ENCODE results near the gene DDC.

DDC gene

GRCh38 chr7:50497068-50497642 is 68.0 kb downstream of the DDC start:
- no peak overlapping the region for H3K4me2 ChIP-seq (ENCODE audit: low read length)
- no peaks in the 10 kb centered on the region for H3K79me2 ChIP-seq (ENCODE audit: low read length)
- no peaks in the 10 kb centered on the region for H4K20me1 ChIP-seq (ENCODE audit: insufficient read depth, low read length)
- H3K4me3 ChIP-seq (ENCODE audit: low read length) = no peak overlapping the region
- H3K4me1 ChIP-seq (ENCODE audit: low read length) = no peaks in the 10 kb centered on the region
- no peaks in the 10 kb centered on the region for H3K36me3 ChIP-seq (replicated peaks; ENCODE audit: low read depth, low read length)
- H3K27me3 ChIP-seq (ENCODE audit: low read depth, low read length) = peaks cover 29% of the 10 kb centered on the region
- H3K9me3 ChIP-seq (ENCODE audit: insufficient read depth, low read length) = no peaks in the 10 kb centered on the region
- no peak overlapping the region for H3K9ac ChIP-seq (ENCODE audit: low read length)
- TF ChIP-seq CTCF (IDR thresholded peaks at IDR 0.05; ENCODE audit: low read depth, low read length) = no peak
- TF ChIP-seq EZH2phosphoT487 (IDR thresholded peaks at IDR 0.05; ENCODE audit: low read depth) = no peak
- H3K27ac ChIP-seq (ENCODE audit: low read length) = no peak overlapping the region
- no peak overlapping the region for H2AFZ ChIP-seq (ENCODE audit: low read depth, low read length)

GRCh38 chr7:50496569-50496968 is 68.6 kb downstream of the DDC start:
- no peaks in the 10 kb centered on the region for H3K9me3 ChIP-seq (ENCODE audit: insufficient read depth, low read length)
- H3K27me3 ChIP-seq (ENCODE audit: low read depth, low read length) = peaks cover 29% of the 10 kb centered on the region
- H3K36me3 ChIP-seq (replicated peaks; ENCODE audit: low read depth, low read length) = no peaks in the 10 kb centered on the region
- H2AFZ ChIP-seq (ENCODE audit: low read depth, low read length) = no peak overlapping the region
- TF ChIP-seq CTCF (IDR thresholded peaks at IDR 0.05; ENCODE audit: low read depth, low read length) (no peak), EZH2phosphoT487 (IDR thresholded peaks at IDR 0.05; ENCODE audit: low read depth) (no peak)
- no peaks in the 10 kb centered on the region for H3K4me1 ChIP-seq (ENCODE audit: low read length)
- H3K4me3 ChIP-seq (ENCODE audit: low read length) = no peak overlapping the region
- H3K79me2 ChIP-seq (ENCODE audit: low read length) = no peaks in the 10 kb centered on the region
- no peak overlapping the region for H3K9ac ChIP-seq (ENCODE audit: low read length)
- no peak overlapping the region for H3K27ac ChIP-seq (ENCODE audit: low read length)
- no peaks in the 10 kb centered on the region for H4K20me1 ChIP-seq (ENCODE audit: insufficient read depth, low read length)
- no peak overlapping the region for H3K4me2 ChIP-seq (ENCODE audit: low read length)

- no peaks in the 10 kb centered on the region for H4K20me1 ChIP-seq (ENCODE audit: insufficient read depth, low read length)
- peaks cover 29% of the 10 kb centered on the region for H3K27me3 ChIP-seq (ENCODE audit: low read depth, low read length)
- no peak overlapping the region for H3K9ac ChIP-seq (ENCODE audit: low read length)
- H3K4me3 ChIP-seq (ENCODE audit: low read length) = no peak overlapping the region
- H3K27ac ChIP-seq (ENCODE audit: low read length) = no peak overlapping the region
- no peak overlapping the region for H2AFZ ChIP-seq (ENCODE audit: low read depth, low read length)
- H3K36me3 ChIP-seq (replicated peaks; ENCODE audit: low read depth, low read length) = no peaks in the 10 kb centered on the region
- H3K9me3 ChIP-seq (ENCODE audit: insufficient read depth, low read length) = no peaks in the 10 kb centered on the region
- H3K79me2 ChIP-seq (ENCODE audit: low read length) = no peaks in the 10 kb centered on the region
- no peak overlapping the region for H3K4me2 ChIP-seq (ENCODE audit: low read length)
- no peaks in the 10 kb centered on the region for H3K4me1 ChIP-seq (ENCODE audit: low read length)
- TF ChIP-seq CTCF (IDR thresholded peaks at IDR 0.05; ENCODE audit: low read depth, low read length) (no peak), EZH2phosphoT487 (IDR thresholded peaks at IDR 0.05; ENCODE audit: low read depth) (no peak)
Observed at GRCh38 chr7:50495746-50496145, 69.5 kb downstream of the DDC start.

- H3K4me2 ChIP-seq (ENCODE audit: low read length) = no peak overlapping the region
- no peaks in the 10 kb centered on the region for H4K20me1 ChIP-seq (ENCODE audit: insufficient read depth, low read length)
- H3K27me3 ChIP-seq (ENCODE audit: low read depth, low read length) = peaks cover 15% of the 10 kb centered on the region
- H3K4me1 ChIP-seq (ENCODE audit: low read length) = no peaks in the 10 kb centered on the region
- no peak overlapping the region for H3K9ac ChIP-seq (ENCODE audit: low read length)
- no peak overlapping the region for H3K27ac ChIP-seq (ENCODE audit: low read length)
- no peak overlapping the region for H2AFZ ChIP-seq (ENCODE audit: low read depth, low read length)
- H3K4me3 ChIP-seq (ENCODE audit: low read length) = no peak overlapping the region
- H3K9me3 ChIP-seq (ENCODE audit: insufficient read depth, low read length) = 0 out of 2 replicates have a peak, but pooled peaks cover 2% of the 10 kb centered on the region
- H3K36me3 ChIP-seq (replicated peaks; ENCODE audit: low read depth, low read length) = no peaks in the 10 kb centered on the region
- TF ChIP-seq CTCF (IDR thresholded peaks at IDR 0.05; ENCODE audit: low read depth, low read length) (no peak), EZH2phosphoT487 (IDR thresholded peaks at IDR 0.05; ENCODE audit: low read depth) (no peak)
- no peaks in the 10 kb centered on the region for H3K79me2 ChIP-seq (ENCODE audit: low read length)
Observed at GRCh38 chr7:50492770-50493519, 72.3 kb downstream of the DDC start.
